Measurements from ENCODE around the gene SNCB.

- TF ChIP-seq, protein P1, sequence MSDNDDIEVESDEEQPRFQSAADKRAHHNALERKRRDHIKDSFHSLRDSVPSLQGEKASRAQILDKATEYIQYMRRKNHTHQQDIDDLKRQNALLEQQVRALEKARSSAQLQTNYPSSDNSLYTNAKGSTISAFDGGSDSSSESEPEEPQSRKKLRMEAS (IDR thresholded peaks at IDR 0.05) = no peak
- TF ChIP-seq POLR2AphosphoS5 (IDR thresholded peaks at IDR 0.05; ENCODE audit: low read depth, low read length) (no peak), ATF3 (IDR thresholded peaks at IDR 0.05) (no peak), POLR2A (IDR thresholded peaks at IDR 0.05; ENCODE audit: borderline replicate concordance, extremely low read depth, insufficient read depth, insufficient read length) (no peak), ELF1 (IDR thresholded peaks at IDR 0.05; ENCODE audit: borderline replicate concordance, low read depth) (no peak)
- TF ChIP-seq, protein P2, sequence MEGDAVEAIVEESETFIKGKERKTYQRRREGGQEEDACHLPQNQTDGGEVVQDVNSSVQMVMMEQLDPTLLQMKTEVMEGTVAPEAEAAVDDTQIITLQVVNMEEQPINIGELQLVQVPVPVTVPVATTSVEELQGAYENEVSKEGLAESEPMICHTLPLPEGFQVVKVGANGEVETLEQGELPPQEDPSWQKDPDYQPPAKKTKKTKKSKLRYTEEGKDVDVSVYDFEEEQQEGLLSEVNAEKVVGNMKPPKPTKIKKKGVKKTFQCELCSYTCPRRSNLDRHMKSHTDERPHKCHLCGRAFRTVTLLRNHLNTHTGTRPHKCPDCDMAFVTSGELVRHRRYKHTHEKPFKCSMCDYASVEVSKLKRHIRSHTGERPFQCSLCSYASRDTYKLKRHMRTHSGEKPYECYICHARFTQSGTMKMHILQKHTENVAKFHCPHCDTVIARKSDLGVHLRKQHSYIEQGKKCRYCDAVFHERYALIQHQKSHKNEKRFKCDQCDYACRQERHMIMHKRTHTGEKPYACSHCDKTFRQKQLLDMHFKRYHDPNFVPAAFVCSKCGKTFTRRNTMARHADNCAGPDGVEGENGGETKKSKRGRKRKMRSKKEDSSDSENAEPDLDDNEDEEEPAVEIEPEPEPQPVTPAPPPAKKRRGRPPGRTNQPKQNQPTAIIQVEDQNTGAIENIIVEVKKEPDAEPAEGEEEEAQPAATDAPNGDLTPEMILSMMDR (IDR thresholded peaks at IDR 0.05 in 2 of 3, conservative IDR thresholded peaks at IDR 0.05 in 1 of 3; ENCODE audit: borderline replicate concordance in 1 of 3, insufficient read depth in 1 of 3, low read depth in 2 of 3, low read length in 2 of 3) = no peak
Observed at GRCh38 chr5:176583076-176583475, 47.3 kb downstream of the SNCB start.

All from HCT116 (cell line).